EH (cell line): ENCODE measurements around the gene SPC24.

Experiments
- DNase-seq: peaks from one replicate; pipeline ENCODE4 v3.0.0-alpha.2; 2015; ENCODE audit warnings: low read depth

Gene SPC24, protein sequence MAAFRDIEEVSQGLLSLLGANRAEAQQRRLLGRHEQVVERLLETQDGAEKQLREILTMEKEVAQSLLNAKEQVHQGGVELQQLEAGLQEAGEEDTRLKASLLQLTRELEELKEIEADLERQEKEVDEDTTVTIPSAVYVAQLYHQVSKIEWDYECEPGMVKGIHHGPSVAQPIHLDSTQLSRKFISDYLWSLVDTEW

GRCh38 chr19:11155373-11156120 lies at the start of gene SPC24:
Gene SPC24, minus strand, starts transcription at chr19:11155782. Its CDS starts 6 bp downstream, at chr19:11155776.
- peak; percentile 99 for DNase-seq

- peak; percentile 21 for DNase-seq
These were observed 49.4 kb upstream of the SPC24 start for GRCh38 chr19:11204943-11205349.

DNA sequence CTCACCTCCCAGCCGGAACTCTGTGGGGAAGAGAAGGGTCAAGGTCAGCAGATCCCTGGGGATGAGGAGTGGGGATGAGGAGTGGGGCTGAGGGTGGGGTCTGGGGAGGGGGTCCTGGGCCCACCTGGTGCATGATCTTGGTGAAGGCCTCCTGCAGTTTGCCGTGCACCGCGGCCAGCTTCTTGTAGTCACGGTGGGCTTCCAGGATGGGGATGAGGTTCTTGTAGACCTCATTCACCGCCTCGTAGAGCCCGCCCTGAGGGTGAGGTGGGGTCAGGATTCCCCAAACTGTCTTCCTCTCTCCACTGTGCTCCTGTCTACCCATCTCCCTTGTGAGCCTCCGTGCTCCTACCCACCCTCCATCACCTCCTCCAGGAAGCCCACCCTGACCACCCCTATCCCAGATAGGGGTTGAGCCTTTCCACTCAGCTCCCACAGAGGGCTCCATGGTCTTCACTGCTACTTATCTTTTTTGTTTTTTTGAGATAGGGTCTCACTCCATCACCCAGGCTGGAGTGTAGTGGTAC lies 48.6 kb upstream of the SPC24 start:
- DNase-seq = no peak

- peak; percentile 98 for DNase-seq
These were observed 47.9 kb upstream of the SPC24 start for GRCh38 chr19:11203194-11204075.

DNA sequence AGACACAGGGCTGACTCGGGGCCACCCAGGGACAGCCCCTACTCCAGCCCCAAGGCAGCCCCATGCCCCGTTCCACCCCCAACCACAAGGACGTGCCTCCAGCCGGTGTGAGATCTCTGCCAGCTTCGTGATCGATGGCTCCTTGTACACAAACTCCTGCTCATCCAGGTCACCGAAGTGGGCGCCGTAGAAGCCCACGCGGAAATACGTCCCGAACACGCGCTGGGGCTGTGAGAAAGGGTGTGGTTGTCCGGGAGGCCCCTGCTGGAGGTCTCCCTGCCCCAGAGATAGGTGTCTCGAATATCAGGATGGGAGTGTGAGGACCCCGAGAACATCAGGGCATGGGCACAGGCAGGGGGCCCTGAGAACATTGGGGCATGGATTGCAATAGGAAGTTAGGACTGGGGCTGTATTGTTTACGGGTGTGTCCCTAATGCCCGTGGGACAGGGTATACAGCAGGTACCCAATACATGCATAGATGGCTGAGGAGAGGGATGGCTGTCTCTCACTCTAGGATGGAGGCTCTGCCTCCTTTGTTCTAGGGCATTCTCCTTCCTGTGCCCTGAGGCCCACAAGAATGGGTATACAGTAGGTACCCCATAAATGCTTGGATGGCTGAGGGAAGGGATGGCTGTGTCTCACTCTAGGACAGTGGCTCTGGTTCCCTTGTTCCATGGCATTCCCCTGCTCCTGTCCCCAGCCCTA lies 47.1 kb upstream of the SPC24 start:
- no peak for DNase-seq

- DNase-seq = no peak
These were observed 46.2 kb upstream of the SPC24 start for GRCh38 chr19:11201791-11202190.

DNA sequence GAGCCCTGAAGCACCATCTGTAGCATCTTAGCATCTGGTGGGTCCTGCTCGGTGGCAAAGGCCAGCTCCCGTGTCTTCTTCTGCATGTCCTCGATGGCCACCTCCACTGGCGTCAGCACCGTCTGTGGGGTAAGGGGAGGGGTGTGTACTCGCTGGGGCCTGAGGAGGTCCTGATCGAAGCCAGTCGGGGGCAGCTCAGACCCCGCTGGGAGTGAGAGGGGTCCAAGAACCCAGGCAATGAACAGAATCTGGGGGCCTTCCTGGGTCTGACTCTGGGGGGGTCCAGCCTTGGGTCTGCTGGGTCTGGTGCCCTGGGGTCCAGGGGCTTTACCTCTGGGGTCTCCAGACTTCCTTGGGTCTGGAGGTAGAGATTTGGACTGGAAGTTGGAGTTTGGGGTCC lies 45.3 kb upstream of the SPC24 start:
- no peak for DNase-seq

DNA sequence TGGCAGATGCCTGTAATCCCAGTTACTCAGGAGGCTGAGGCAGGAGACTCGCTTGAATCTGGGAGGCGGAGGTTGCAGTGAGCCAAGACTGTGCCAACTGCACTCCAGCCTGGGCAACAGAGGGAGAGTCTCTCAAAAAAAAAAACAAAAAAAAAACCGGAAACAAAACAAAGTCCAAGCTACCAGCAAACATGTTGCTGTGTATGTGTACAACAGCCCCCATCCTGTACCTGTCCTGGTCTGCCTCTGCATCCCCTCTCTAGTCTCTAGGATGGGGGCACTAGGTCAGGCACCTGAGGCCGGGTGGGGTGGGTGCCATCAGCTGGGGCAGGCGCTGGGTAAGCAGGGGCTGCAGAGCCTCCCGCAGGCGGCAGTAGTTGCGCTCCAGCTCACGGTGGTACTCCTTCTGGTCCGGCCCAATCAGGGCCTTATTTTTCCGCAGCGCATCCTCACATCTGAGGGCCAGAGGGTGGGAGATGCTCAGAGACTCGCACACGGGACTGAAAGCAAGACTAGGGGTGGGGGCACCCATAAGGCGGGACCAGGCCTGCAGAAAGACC lies 44.5 kb upstream of the SPC24 start:
- DNase-seq = no peak

DNA sequence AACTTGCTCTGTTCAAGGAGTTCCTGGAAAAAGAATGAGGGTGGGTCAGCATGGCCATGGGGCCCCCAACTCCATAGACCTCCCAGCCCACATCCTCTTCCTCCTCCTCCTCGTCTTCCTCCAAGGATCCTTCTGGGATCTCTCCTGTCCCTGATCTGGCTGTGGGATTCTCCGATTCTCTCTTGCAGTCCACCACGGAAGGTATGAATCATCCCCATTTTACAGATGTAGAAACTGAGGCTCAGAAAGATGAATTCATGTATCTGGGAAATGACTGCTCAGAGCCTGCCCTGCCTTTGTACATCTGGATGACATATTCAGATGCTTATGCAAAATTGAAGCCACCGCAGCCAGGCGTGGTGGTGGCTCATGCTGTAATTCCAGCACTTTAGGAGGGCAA lies 43.9 kb upstream of the SPC24 start:
- no peak for DNase-seq

GRCh38 chr19:11198769-11199424 lies 43.3 kb upstream of the SPC24 start:
- DNase-seq = no peak

DNA sequence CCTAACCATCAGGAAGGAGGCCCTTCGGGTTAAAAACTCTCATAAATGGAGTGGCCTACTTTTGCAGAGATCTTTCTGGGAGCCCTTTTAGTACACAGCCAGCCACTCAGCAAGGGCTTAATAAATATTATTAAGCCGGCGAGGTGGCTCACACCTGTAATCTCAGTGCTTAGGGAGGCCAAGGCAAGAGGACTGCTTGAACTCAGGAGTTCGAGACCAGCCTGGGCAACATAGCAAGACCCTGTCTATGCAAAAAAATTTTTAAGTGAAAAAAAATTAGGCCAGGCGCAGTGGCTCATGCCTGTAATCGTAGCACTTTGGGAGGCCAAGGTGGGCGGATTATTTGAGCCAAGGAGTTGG lies 42.6 kb upstream of the SPC24 start:
- DNase-seq = no peak

- DNase-seq = peak; percentile 80
These were observed 42.0 kb upstream of the SPC24 start, which contains the start of gene KANK2 for GRCh38 chr19:11197291-11198174. Gene KANK2, minus strand, starts transcription at chr19:11197545. Its CDS starts 3,034 bp downstream, at chr19:11194511.

- DNase-seq = peak; percentile 59
These were observed 41.1 kb upstream of the SPC24 start for GRCh38 chr19:11196406-11197287.

DNA sequence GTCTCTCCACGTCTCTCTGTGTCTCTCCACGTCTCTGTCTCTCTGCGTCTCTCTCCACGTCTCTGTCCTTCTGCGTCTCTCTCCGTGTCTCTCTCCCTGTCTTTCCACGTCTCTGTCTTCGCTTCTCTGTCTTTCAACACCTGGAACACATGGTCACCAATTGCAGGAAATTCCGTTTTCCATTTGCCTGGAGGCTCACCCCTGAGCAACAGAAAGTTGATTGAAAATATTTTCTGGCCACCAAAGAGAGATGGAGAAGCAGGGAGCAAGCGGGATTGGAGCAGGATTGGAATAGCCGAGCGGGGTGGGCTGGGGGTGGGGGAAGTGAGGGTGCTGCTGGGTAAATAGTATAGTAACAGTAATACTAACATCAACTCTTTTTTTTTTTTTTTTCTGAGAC lies 40.1 kb upstream of the SPC24 start:
- DNase-seq = no peak

DNA sequence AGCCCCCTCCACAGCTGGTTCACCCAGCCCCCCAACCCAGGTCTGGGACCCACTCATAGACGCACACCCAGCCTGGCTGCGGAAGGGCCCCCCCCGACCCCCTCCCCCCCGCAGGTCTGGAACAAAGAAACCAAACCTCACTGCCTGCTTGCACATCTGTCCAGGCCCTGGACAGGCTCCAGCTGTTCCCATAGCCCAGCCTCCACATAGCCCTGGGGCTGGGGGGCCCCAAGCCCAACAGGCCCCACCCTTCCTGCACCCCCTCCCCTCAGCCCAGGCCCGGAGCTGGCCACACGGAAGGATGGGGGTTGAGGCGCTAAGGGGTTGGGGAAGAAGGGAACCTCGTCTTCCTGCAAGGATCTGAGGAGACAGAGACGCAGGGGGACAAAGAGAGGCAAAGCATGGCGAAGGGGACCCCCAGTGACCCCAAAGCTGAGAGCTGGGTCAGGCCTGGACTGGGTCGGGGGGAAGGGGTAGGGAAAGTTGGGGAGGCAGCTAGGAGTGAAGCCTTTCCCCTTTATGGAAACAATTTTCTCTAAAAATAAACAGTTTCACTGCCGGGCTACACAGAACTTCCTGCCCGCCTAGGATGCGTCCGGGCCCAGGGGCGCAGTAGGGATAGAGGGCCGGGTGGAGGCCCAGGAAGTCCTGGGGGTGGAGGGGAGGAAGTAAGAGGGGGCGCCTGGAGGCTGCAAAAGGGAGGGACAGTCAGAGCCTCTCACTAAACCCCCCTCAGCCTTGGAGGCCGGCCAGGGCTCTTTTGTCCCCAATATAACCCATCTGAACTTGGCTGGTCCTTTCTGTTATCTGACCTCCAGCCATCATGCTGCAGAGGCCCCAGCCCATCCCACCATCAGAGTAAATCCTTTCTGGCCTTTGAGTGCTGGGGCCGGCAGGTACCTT lies 39.3 kb upstream of the SPC24 start:
- DNase-seq = peak; percentile 63

- DNase-seq = no peak
These were observed 38.6 kb upstream of the SPC24 start for GRCh38 chr19:11194173-11194572.

GRCh38 chr19:11192957-11193939 lies 37.7 kb upstream of the SPC24 start:
- no peak for DNase-seq
